GM12878 (cell line): ENCODE data around the gene MSRB1. TPM values are rescaled to one million over a fixed set of nuclear protein-coding genes. Genes with fewer than 3 reads are reported as not detected.

Source experiments
- ATAC-seq: fragments of 200-7000 bp; cut with Tn5 transposase; 3 replicates; pipeline ENCODE4 v1.9.1; 2020; ENCODE audit warnings: mild to moderate bottlenecking, moderate library complexity
- BruUV-seq: library from RNA; stranded (reverse); fragments of 400-500 nt; replicated peaks from 2 replicates; lab custom pipeline; 2021; lab: Mats Ljungman, UMichigan
- CTCF ChIA-PET: fragments of 300-600 bp; sonication (Branson Sonifier 250); formaldehyde crosslinking; extraction: SDS; loops from one replicate; lab custom pipeline; 2021; ENCODE audit warnings: inconsistent platforms; lab: Yijun Ruan, JAX
- POLR2A ChIA-PET: fragments of 350-600 bp; formaldehyde crosslinking; extraction: SDS; loops from one replicate; lab custom pipeline; 2021; ENCODE audit warnings: inconsistent platforms; lab: Charles Lee
- RAD21 ChIA-PET: fragments of 300-600 bp; sonication (Branson Sonifier 250); formaldehyde crosslinking; loops from one replicate; lab custom pipeline; 2023; ENCODE audit warnings: antibody characterized with exemption; ENCODE audit not compliant: unreplicated experiment; lab: Charles Lee
- SMC1A ChIA-PET: fragments of 300-600 bp; sonication (Branson Sonifier 250); formaldehyde crosslinking; loops from one replicate; lab custom pipeline; 2023; ENCODE audit not compliant: unreplicated experiment, uncharacterized antibody; lab: Charles Lee
- DNase-seq: peaks from one replicate; pipeline ENCODE4 v3.0.0-alpha.2; 2011; ENCODE audit warnings: low read depth, low spot score
- FAIRE-seq: peaks from 3 replicates; lab custom pipeline; 2011; peaks lifted over from hg19 to GRCh38; lab: Jason Lieb, UNC
- H2AFZ ChIP-seq: 2 replicates; pipeline ENCODE4 v1.6.0; 2011; ENCODE audit warnings: low read depth, low read length, control low read depth; ENCODE audit not compliant: control insufficient read depth
- H3K27ac ChIP-seq: 2 replicates; pipeline ENCODE4 v1.5.1; 2011; ENCODE audit warnings: control low read depth; ENCODE audit not compliant: control insufficient read depth, insufficient read depth
- H3K27me3 ChIP-seq, 2 experiments: replicated peaks in 1 of 2; 2 replicates each; pipeline versions ENCODE4 v1.6.0 to v1.6.1; 2011; ENCODE audit warnings: low read length in 1 of 2; ENCODE audit not compliant: control insufficient read depth in 2 of 2, insufficient read depth in 2 of 2
- H3K36me3 ChIP-seq, 2 experiments: 2 replicates each; pipeline ENCODE4 v1.5.1; 2011; ENCODE audit warnings: low read length in 1 of 2; ENCODE audit not compliant: control insufficient read depth in 2 of 2, insufficient read depth in 2 of 2
- H3K4me1 ChIP-seq: 2 replicates; pipeline ENCODE4 v1.6.1; 2011; ENCODE audit warnings: mild to moderate bottlenecking, low read length, moderate library complexity, mixed read lengths; ENCODE audit not compliant: control insufficient read depth, insufficient read depth
- H3K4me2 ChIP-seq: 2 replicates; pipeline ENCODE4 v1.6.0; 2011; ENCODE audit warnings: control low read depth; ENCODE audit not compliant: control insufficient read depth, insufficient read depth
- H3K4me3 ChIP-seq: fragments of 200-600 bp; sonication (generic); 2 replicates; pipeline ENCODE4 v1.5.1; 2016
- H3K79me2 ChIP-seq: 2 replicates; pipeline ENCODE4 v1.6.0; 2011; ENCODE audit warnings: low read length; ENCODE audit not compliant: control insufficient read depth, insufficient read depth
- H3K9ac ChIP-seq: 2 replicates; pipeline ENCODE4 v1.8.0; 2011; ENCODE audit warnings: low read length, control low read depth, mixed read lengths; ENCODE audit not compliant: control insufficient read depth, insufficient read depth
- H3K9me3 ChIP-seq: replicated peaks from 3 replicates; pipeline ENCODE4 v1.5.1; 2011; ENCODE audit warnings: mild to moderate bottlenecking, low read length; ENCODE audit not compliant: control insufficient read depth, insufficient read depth
- H4K20me1 ChIP-seq: 2 replicates; pipeline ENCODE4 v1.6.0; 2011; ENCODE audit not compliant: control insufficient read depth, insufficient read depth
- ATF7 ChIP-seq: fragments of 450-650 bp; IDR thresholded peaks from 2 replicates; pipeline ENCODE4 v1.6.1; 2016; ENCODE audit warnings: low read depth, mild to moderate bottlenecking
- CHD2 ChIP-seq: IDR thresholded peaks from 2 replicates; pipeline ENCODE4 v1.6.1; 2011; ENCODE audit warnings: low read depth, low read length, improper control_type of control experiment, borderline replicate concordance
- CTCF ChIP-seq, 3 experiments: IDR thresholded peaks in 2 of 3; conservative IDR thresholded peaks in 1 of 3; 2 replicates each; pipeline ENCODE4 v1.5.1; 2011; ENCODE audit warnings: low read depth in 3 of 3, low read length in 3 of 3, mild to moderate bottlenecking in 3 of 3, control low read depth in 2 of 3, moderate library complexity in 2 of 3, inconsistent platforms in 1 of 3, mixed read lengths in 1 of 3; ENCODE audit not compliant: control insufficient read depth in 2 of 3, insufficient read depth in 1 of 3; ENCODE audit errors: extremely low read depth in 1 of 3
- ETV6 ChIP-seq, 2 experiments: fragments of 450-650 bp in 1 of 2; IDR thresholded peaks in 1 of 2; conservative IDR thresholded peaks in 1 of 2; 2 replicates each; pipeline ENCODE4 v1.6.1; 2014; ENCODE audit warnings: antibody characterized with exemption in 1 of 2, borderline replicate concordance in 1 of 2, low read depth in 1 of 2, mild to moderate bottlenecking in 1 of 2, moderate library complexity in 1 of 2
- PAX8 ChIP-seq: fragments of 450-650 bp; IDR thresholded peaks from 2 replicates; pipeline ENCODE4 v1.6.1; 2017; ENCODE audit warnings: mild to moderate bottlenecking, moderate library complexity
- POLR2AphosphoS5 ChIP-seq: IDR thresholded peaks from 2 replicates; pipeline ENCODE4 v1.6.1; 2011; ENCODE audit warnings: mild to moderate bottlenecking, low read length, inconsistent platforms
- RAD51 ChIP-seq: fragments of 450-650 bp; IDR thresholded peaks from 2 replicates; pipeline ENCODE4 v1.6.1; 2016; ENCODE audit warnings: moderate library complexity, mild to moderate bottlenecking, inconsistent platforms
- SMAD1 ChIP-seq: fragments of 450-650 bp; IDR thresholded peaks from 2 replicates; pipeline ENCODE4 v1.6.1; 2018; ENCODE audit warnings: mild to moderate bottlenecking, low read depth; ENCODE audit not compliant: partially characterized antibody
- ZBTB40 ChIP-seq: fragments of 450-650 bp; IDR thresholded peaks from 2 replicates; pipeline ENCODE4 v1.6.1; 2016; ENCODE audit warnings: mild to moderate bottlenecking, moderate library complexity, borderline replicate concordance
- WGBS: methylation state at CpG from one replicate; pipeline ENCODE4 v1.1.6; 2016; ENCODE audit warnings: low lambda C conversion rate; ENCODE audit not compliant: insufficient replicate concordance, insufficient coverage; ENCODE audit errors: missing lambda C conversion rate; 5-methylcytosine and 5-hydroxymethylcytosine counted together
- in situ Hi-C: fragments of 300-500 bp; cut with MboI; formaldehyde crosslinking; loops from 9 replicates; pipeline ENCODE4 v1.14.3; 2018; ENCODE audit warnings: mixed read lengths
- intact Hi-C: fragments of 100-400 bp; cut with micrococcal nuclease; formaldehyde crosslinking; loops from one replicate; pipeline ENCODE4 v1.14.2; 2022; ENCODE audit not compliant: unreplicated experiment
- polyA plus RNA-seq, 11 experiments: library from polyadenylated mRNA; depleted of rRNA in 4 of 11; unstranded in 6 of 11; stranded (reverse) in 5 of 11; fragments of >200 nt; fragmentation: Nextera tagmentation in 4 of 11; fragmentation: Illumina TruSeq in 1 of 11; extraction: Ambion mirVana in 4 of 11; extraction: Trizol in 1 of 11; gene quantifications; 1 replicate in 1 of 11; 2 replicates in 10 of 11; pipeline versions ENCODE4 v1.2.1 to v1.2.3, GENCODE V29; 2011 to 2016; ENCODE audit warnings: inconsistent platforms in 2 of 11, missing spikeins in 2 of 11, low read depth in 1 of 11
- total RNA-seq, 4 experiments: library from RNA; depleted of rRNA in 3 of 4; stranded (reverse); fragments of >200 nt in 3 of 4; fragmentation: Illumina TruSeq in 1 of 4; extraction: Trizol in 1 of 4; gene quantifications; 2 replicates each; pipeline versions ENCODE4 v1.2.1 to v1.2.3, GENCODE V29; 2013 to 2021

MSRB1 gene
- total and polyA plus RNA-seq, 10 of the 15 experiments (the other 5 are each of a cell fraction or from before 2014, with no cell fraction given) = 5.1 to 48.6 (median 25.7) TPM

- no peak for TF ChIP-seq ZBTB40
- TF ChIP-seq, all 136 proteins: peak for 0
These were observed 34.2 kb upstream of the MSRB1 start (continued) for GRCh38 chr16:1976951-1977874.

- SMC1A ChIA-PET = no interaction called here
- POLR2A ChIA-PET = no interaction called here
- Histone ChIP-seq H3K27me3 (0 out of 4 replicates have a peak, but pooled peaks cover 0 to 2% of the 10 kb centered on the region in 2 experiments), H2AFZ (no peak overlapping the region), H3K4me1 (peaks cover 5% of the 10 kb centered on the region), H3K4me3 (no peak overlapping the region), H3K79me2 (peaks cover 20% of the 10 kb centered on the region), H3K4me2 (no peak overlapping the region), H3K27ac (no peak overlapping the region), H3K9ac (no peak overlapping the region), H3K36me3 (peaks cover 0 to 36% of the 10 kb centered on the region in 2 experiments; a peak in 3 of 4 replicates), H3K9me3 (no peaks in the 10 kb centered on the region), H4K20me1 (no peaks in the 10 kb centered on the region)
- DNase-seq (no peak), ATAC-seq (no peak), FAIRE-seq (no peak)
- CTCF ChIA-PET = no interaction called here
- WGBS = 98% methylated on average over 8 of the region's 8 CpGs
- BruUV-seq = no TSS peak
- RAD21 ChIA-PET = no interaction called here
- in situ Hi-C loops = no loop called here
- intact Hi-C loops = no loop called here
- TF ChIP-seq CHD2 (no peak), ETV6 (conservative IDR thresholded peaks at IDR 0.05 in 1 of 2, IDR thresholded peaks at IDR 0.05 in 1 of 2; ENCODE audit: borderline replicate concordance in 1 of 2, low read depth in 1 of 2) (no peak), ZBTB40 (no peak), PAX8 (no peak), SMAD1 (no peak), POLR2AphosphoS5 (no peak), RAD51 (no peak), ATF7 (no peak), CTCF (IDR thresholded peaks at IDR 0.05 in 2 of 3, conservative IDR thresholded peaks at IDR 0.05 in 1 of 3; ENCODE audit: control insufficient read depth in 2 of 3, extremely low read depth in 1 of 3, insufficient read depth in 1 of 3, low read depth in 3 of 3, low read length in 3 of 3) (no peak)
These were observed 33.2 kb upstream of the MSRB1 start for GRCh38 chr16:1976216-1976520.
